HEK293 (cell line): ENCODE measurements around the gene SACS.

Source experiments
- CTCF ChIP-seq: fragments of 450-650 bp; formaldehyde crosslinking; IDR thresholded peaks from 2 replicates; pipeline ENCODE4 v1.5.1; 2016; ENCODE audit warnings: missing biosample characterization, missing genetic modification characterization
- PRDM10 ChIP-seq: fragments of 450-650 bp; formaldehyde crosslinking; IDR thresholded peaks from 2 replicates; pipeline ENCODE4 v1.5.1; 2016; ENCODE audit warnings: missing biosample characterization, missing genetic modification characterization
- PRDM6 ChIP-seq: fragments of 450-650 bp; formaldehyde crosslinking; IDR thresholded peaks from 2 replicates; pipeline ENCODE4 v1.5.1; 2017; ENCODE audit warnings: missing biosample characterization, missing genetic modification characterization
- REST ChIP-seq: fragments of 450-650 bp; formaldehyde crosslinking; IDR thresholded peaks from 2 replicates; pipeline ENCODE4 v1.5.1; 2016; ENCODE audit warnings: missing biosample characterization, missing genetic modification characterization
- TSHZ1 ChIP-seq: fragments of 450-650 bp; formaldehyde crosslinking; IDR thresholded peaks from 2 replicates; pipeline ENCODE4 v1.5.1; 2016; ENCODE audit warnings: missing biosample characterization, missing genetic modification characterization, borderline replicate concordance
- ZNF10 ChIP-seq: fragments of 450-650 bp; formaldehyde crosslinking; IDR thresholded peaks from 2 replicates; pipeline ENCODE4 v1.5.1; 2017; ENCODE audit warnings: missing biosample characterization, missing genetic modification characterization
- ZNF571 ChIP-seq: fragments of 450-650 bp; formaldehyde crosslinking; IDR thresholded peaks from 2 replicates; pipeline ENCODE4 v1.5.0; 2017; ENCODE audit warnings: missing biosample characterization, missing genetic modification characterization
- ZNF830 ChIP-seq: fragments of 450-650 bp; IDR thresholded peaks from 2 replicates; pipeline ENCODE4 v1.5.0; 2018; ENCODE audit warnings: missing biosample characterization, missing genetic modification characterization, low read depth, mild to moderate bottlenecking, moderate library complexity

GRCh38 chr13:23319883-23320224, 113.6 kb downstream of the SACS start:
- TF ChIP-seq CTCF (tag by site-specific recombination) = no peak
- no peak for TF ChIP-seq TSHZ1 (tag by site-specific recombination)
- TF ChIP-seq ZNF571 (tag by site-specific recombination) = no peak
- TF ChIP-seq ZNF830 (tag by site-specific recombination) = no peak
- no peak for TF ChIP-seq ZNF10 (tag by site-specific recombination)
- no peak for TF ChIP-seq PRDM6 (tag by site-specific recombination)
- no peak for TF ChIP-seq REST (tag by site-specific recombination)
- no peak for TF ChIP-seq PRDM10
